GM12892 (cell line): ENCODE measurements around the gene VWA2.

Experiments
- DNase-seq: peaks from one replicate; pipeline ENCODE4 v3.0.0; 2011; ENCODE audit not compliant: insufficient read length
- FAIRE-seq: peaks from 2 replicates; lab custom pipeline; 2011; peaks lifted over from hg19 to GRCh38; lab: Jason Lieb, UNC
- POLR2A ChIP-seq: IDR thresholded peaks from 2 replicates; pipeline ENCODE4 v1.6.1; 2011; ENCODE audit warnings: low read depth, low read length, control low read depth
- POLR2AphosphoS5 ChIP-seq: IDR thresholded peaks from 2 replicates; pipeline ENCODE4 v1.6.1; 2011; ENCODE audit warnings: low read depth, low read length, control low read depth
- TAF1 ChIP-seq: IDR thresholded peaks from 2 replicates; pipeline ENCODE4 v1.6.1; 2011; ENCODE audit warnings: low read depth, mild to moderate bottlenecking, control low read depth, low read length, borderline replicate concordance

VWA2 gene

DNA sequence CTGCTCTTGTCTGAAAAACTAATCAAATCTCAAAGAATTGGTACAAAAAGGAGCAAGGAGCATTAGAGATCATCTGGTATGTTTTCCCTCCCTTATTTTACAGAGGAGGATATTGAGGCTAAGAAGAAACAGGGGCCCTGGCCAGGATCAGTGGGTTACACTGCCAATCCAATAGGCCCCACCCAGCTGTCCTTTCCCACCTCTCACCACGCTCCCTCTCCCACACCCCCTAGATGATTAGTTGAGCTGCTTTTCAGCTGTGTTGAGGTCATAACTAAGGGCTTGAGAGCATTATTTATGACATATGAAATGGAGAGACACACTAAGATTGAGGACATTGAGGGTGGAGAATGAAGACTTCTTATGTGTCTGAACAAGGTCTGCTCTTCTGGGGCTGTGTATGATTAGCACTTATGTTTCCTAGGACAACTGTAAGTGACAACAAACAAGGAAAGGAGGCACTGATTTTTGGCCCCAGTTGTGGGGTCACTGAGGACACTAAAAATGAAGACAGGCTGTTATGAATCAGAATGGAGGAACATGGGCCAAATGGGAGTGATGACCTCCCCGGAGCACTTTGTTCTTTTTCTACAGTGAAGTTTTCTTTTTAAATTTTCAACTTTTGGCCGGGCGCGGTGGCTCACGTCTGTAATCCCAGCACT lies 26.5 kb downstream of the VWA2 start:
- DNase-seq = no peak
- no peak for FAIRE-seq
- TF ChIP-seq POLR2A (no peak), POLR2AphosphoS5 (no peak), TAF1 (no peak)

- TF ChIP-seq POLR2AphosphoS5 (no peak), TAF1 (no peak), POLR2A (no peak)
- FAIRE-seq (no peak), DNase-seq (no peak)
Measured at GRCh38 chr10:114266521-114266920, 27.5 kb downstream of the VWA2 start.

- FAIRE-seq (no peak), DNase-seq (no peak)
- TF ChIP-seq POLR2A (no peak), TAF1 (no peak)
Measured at GRCh38 chr10:114271075-114271778, 32.2 kb downstream of the VWA2 start.

DNA sequence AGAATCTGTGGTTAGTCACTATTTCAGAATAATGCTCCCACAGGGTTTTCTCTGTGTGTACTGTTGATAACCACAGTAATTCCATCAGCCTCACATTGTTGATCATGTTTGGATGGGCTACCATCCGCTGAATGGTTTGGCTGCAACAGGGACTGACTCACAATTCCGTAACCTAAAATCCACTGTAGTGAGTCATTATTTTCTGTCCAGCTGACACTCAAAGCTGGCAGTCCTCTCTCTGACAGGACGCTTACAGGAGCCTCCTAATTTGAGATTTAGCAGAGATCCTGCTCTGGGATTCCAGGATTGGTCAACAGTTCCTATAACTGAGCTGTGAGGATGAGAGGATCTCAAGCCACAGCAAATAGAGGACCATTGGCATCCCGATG lies 32.7 kb downstream of the VWA2 start:
- DNase-seq (no peak), FAIRE-seq (no peak)

DNA sequence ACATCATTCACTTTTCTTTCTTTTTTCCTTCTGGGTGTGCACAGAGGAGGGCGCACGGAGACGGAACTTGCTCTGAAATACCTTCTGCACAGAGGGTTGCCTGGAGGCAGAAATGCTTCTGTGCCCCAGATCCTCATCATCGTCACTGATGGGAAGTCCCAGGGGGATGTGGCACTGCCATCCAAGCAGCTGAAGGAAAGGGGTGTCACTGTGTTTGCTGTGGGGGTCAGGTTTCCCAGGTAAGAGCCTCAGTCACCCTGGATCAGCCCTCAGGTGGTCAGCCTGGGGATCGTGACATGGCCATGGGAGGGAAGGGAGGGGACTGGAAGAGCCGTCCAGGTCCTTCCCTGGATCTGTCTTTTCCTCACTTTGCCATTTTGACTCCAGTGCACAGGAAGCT lies 33.6 kb downstream of the VWA2 start:
- DNase-seq (no peak), FAIRE-seq (no peak)
- TF ChIP-seq POLR2A (no peak), TAF1 (no peak), POLR2AphosphoS5 (no peak)

More for the DNA sequence above, 32.7 kb downstream of the VWA2 start:
- no peak for TF ChIP-seq POLR2A
- no peak for TF ChIP-seq TAF1
- no peak for TF ChIP-seq POLR2AphosphoS5

GRCh38 chr10:114273910-114274309 lies 34.9 kb downstream of the VWA2 start:
- FAIRE-seq (no peak), DNase-seq (no peak)
- no peak for TF ChIP-seq POLR2A
- TF ChIP-seq TAF1 = no peak
- TF ChIP-seq POLR2AphosphoS5 = no peak

DNA sequence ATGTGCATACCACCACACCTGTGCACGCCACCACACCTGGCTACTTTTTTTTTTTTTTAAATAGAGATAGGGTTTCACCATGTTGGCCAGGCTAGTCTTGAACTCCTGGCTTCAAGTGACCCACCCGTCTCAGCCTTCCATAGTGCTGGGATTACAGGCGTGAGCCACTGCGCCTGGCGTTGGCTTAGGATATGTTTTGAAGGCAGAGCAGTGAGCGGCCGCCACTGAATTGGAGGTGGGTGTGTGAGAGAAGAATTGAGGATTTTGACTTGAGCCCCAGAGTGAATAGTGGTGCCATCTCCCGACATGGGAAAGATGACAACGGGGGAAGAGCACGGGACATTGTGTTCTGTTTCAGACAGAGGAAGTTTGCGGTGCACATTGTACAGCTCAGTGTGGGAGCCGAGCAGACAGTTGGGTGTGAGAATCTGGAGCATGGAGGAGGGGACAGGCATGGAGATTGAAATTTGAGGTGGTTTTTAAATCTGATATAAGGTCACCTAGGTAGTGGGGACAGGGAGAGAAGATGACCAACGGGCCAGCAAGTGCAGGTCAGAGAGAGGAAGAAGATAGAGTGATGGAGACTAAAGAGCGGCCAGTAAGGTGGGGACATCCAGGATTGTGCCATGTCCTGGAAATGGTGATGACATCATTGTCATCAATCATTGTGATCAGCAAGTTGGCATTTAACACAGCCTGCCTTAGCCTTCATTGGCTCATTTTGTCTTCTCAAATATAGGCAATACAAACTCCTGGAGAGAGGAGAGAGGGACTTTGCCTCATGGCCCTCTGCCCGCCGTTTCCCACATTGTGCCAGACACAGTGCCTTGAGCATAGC lies 35.8 kb downstream of the VWA2 start:
- no peak for TF ChIP-seq TAF1
- TF ChIP-seq POLR2AphosphoS5 = no peak
- no peak for TF ChIP-seq POLR2A
- FAIRE-seq (no peak), DNase-seq (no peak)

DNA sequence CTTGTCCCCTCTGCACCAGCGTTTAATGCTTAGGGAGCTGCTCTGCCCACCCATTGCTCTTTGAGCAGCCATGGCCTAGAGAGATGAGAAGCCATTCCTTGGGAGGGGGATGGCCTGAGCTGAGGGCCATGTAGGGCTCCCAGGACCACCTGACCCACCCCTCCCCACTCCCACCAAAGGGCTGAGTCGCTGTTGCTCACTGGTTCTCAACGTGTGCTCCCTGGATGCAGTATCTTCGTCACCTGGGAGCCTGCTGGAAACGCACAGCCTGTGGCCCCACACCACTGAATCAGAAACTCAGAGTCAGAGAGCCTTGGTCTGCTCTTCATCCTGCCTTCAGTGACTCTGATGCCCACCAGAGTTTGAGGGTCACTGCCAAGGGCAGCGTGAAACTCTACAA lies 37.0 kb downstream of the VWA2 start:
- DNase-seq = no peak
- FAIRE-seq = no peak
- TF ChIP-seq POLR2AphosphoS5 (no peak), POLR2A (no peak), TAF1 (no peak)

GRCh38 chr10:114276671-114277070 lies 37.6 kb downstream of the VWA2 start:
- TF ChIP-seq TAF1 (no peak), POLR2A (no peak), POLR2AphosphoS5 (no peak)
- FAIRE-seq = no peak
- DNase-seq = no peak

- FAIRE-seq (no peak), DNase-seq (no peak)
- TF ChIP-seq POLR2AphosphoS5 = no peak
- TF ChIP-seq TAF1 = no peak
- TF ChIP-seq POLR2A = no peak
Measured at GRCh38 chr10:114278140-114278883, 39.3 kb downstream of the VWA2 start.

DNA sequence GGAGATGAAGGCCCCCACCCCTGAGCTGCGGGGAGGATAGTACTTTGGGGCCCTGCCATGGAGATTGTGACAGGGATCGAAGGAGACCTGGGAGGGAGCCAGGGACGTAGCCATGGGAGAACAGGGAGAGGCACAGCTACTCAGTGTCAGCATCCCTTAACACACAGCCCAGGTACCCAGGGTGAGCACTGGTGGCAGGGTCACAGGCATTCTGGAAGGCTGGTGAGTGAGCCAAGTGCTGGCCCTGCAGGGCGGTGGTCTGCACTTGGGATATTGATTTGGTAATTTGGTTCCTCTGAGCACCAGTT lies 39.8 kb downstream of the VWA2 start:
- TF ChIP-seq POLR2AphosphoS5 (no peak), TAF1 (no peak), POLR2A (no peak)
- FAIRE-seq (no peak), DNase-seq (no peak)
